ENCODE measurements around the gene ANXA7.

Gene ANXA7

DNA sequence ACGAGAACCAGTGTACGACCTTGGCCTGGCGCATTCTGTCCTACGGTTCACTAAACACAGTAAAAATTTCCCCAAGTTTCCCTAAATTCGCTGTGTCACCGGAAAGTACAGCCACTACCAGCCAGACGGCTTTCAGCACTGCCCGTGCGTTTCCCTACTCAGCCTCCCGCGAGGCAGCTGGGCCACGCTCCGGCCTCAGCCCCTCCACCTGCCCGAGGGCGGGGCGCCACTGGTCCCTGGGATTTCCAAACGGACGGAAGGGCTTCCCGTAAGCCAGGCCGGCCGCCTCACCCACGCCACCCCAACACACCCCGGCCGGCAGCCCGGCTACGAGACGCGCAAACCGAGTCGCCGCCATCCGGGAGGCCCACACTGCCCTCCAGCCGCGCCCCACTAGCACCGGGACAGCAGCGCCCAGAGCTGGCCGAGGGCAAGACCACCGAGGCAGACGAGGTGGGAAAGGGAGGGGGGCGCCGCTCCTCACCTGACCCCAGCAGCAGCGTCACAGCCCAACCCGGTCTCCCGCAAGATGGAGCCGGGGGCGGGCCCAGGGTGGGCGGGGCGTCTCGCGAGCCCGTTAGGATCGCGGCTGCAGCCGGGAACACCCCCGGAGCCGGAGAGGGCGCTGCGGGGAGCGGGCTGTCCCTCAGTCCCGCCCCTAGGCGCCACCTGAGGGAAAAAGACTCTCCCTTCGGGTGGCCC, at the start of gene ANXA7:
TSS of gene ANXA7 (minus strand) at position 531 of the 702 bp plus-strand sequence. CDS start 13,202 bp downstream, outside the sequence.
- DNase-seq, result peak; percentile 61

DNA sequence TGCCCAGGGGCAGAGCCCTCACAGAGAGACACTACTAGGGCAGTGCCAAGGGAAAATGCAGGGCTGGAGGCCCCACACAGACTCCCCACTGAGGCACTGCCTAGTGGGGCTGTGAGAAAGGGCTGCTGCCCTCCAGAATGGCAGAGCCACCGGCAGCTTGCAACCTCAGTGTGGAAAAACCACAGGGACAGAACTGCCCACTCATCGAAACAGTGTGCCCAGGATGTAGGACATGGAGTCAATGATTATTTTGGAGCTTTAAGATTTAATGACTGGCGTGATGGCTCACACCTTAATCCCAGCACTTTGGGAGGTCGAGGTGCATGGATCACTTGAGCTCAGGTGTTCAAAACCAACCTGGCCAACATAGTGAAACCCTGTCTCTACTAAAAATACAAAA, 47.0 kb upstream of the ANXA7 start:
- no peak for DNase-seq

DNA sequence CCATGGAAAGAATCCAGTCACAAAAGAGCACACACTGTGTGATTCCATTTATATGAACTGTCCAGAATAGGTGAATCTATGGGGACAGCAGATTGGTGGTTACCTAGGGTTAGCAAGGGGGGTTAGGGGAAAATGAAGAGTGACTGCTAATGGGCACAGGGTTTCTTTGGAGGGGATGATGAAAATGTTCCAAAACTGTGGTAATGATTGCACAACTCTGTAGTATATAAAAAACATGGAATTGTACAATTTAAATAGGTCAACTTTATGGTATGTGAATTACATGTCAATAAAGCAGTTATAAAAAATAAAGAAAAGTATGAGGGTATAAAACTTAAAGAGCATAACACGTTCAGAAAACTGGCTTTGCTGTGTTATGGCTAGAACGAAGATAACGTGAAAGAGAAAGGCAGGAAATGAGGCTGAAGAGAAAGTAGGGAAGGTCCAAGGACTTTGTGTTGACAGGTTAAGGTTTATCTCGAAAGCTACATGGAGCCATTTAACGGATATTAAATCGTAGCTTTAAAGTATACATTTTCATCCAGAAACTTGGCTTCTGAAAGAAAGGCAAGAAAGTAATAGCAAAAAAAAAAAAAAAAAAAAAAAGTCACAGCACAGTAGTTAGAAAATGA, 45.9 kb upstream of the ANXA7 start:
- DNase-seq, result no peak

DNA sequence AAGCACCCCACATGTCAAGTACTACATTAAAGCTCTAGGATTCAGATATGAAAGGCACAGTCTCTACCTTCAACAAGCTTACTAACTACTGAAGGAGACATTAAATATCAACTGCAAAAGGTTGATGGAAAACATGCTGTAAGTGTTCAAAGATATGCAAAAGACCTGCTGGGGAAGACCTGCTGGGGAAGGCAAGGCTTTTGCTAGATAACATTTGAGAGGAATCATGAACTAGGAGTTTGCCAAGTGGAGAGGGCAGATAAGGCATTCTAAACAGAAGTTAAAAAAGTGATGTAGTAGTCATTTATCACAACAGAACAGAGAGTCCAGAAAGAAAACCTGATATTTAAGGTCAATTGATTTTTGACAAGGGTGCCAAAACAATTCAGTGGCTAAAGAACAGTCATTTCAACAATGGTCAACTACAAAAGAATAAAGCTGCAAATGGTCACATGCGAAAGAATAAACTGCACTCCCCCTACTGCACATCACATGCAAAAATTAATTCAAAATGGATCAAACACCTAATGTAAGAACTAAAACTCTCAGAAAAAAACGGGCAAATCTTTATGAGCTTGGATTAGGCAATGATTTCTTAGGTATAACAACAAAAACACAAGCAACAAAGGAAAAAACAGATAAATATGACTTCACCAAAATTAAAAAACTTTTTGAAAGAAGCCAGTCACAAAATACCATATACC, 42.5 kb upstream of the ANXA7 start:
- DNase-seq, result no peak

DNA sequence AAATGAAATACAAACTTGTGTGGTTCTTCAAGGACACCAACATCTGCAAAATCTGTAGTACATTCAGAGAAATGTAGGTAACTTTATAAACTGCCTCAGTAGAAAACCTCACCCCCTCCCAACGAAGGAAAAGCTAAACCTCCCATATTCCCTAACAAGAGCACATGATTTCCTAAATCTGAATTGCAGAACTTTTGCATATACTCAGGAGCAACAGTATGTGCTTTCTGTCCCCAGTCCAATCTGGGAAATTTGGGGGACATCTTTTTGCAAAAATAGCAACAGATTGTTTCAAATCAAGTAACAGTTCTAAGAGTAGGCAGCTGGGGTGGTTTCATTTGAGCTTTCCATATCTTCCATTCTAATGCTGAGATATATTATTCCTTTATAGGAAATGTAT, 35.3 kb upstream of the ANXA7 start:
- DNase-seq, result no peak

DNA sequence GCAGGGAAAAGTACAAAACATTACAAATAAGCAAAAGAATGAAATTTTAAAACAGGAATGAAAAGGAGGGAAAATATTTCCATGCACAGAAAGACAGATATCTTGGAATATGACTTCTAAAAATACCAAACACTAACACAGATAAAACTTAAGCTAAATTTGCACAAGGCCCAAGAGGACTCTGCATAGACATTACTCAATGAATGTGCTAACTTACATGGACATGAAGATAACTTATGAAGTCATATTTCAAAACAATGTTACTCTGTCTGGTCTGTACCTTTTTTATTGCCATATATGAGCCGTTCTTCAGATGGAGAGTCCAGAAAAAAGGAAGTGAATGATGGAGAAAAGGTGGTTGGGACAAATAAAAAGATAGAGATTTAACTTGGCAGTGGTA, 34.5 kb upstream of the ANXA7 start:
- no peak for DNase-seq

DNA sequence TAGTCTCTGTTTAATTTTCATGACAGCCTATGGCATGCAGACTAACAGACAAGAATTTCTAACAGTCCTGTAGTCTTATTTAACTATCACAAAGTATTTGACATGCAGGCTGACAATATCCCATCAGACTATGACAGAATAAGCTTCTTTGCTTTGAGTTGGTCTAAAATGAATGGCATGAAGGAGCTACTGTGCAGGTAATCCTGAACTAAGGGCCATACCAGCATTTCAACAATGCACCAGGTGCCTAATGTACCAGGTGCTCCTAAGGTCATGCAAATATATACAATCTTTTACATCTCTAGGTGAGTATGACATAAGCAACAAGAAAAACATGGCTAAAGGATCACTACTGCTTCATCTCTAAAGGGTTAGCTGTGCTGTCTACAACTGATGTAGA, 33.1 kb upstream of the ANXA7 start:
- no peak for DNase-seq

DNA sequence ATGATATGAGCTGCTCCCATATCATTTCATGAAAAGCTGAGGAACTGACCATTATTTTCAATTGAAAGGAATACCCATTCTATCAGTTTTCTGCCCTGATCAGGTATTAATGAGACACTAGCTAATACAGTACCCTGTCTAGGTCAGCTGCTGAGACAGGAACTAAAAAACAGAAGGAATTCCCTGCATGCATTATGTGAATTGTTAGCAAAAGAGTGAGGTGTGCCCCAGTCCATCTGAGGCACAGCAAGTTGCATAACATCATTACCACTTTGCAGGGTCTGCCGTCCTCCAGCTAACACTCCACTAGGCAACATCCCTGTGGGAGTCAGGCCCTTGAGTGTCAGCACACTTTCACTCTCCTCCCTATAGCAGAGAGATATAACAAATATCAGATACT, 30.6 kb upstream of the ANXA7 start:
- DNase-seq, result no peak

DNA sequence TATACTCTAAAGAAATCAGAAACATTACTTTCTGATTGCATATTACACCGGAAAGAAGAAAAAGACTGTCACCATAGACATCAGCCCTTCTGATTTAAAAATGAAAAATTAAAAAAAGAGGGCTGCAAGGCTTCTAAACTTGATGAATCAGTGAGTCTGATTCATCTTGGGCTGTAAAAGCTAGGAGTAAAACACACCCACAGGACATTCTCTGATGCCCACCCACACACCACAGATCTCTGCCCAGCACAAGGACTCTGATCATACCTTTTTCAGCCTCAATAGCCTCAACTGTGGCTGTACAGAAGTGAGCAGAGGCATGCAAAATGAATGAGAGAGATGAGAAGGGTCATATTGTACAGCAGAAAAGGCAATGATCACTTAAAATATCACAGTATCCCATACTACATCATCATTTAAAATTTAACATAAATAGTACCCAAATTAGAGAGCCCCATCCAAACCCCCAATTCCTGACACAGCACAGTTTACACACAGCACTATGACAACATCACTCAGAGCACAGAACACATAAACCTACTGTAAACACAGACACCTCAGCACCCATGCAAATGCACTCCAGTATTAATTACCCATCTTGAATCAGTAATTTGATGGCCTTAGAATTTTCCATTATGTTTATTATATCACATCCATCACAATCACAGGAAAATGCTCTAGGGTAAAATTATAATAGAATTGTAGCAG, 25.9 kb upstream of the ANXA7 start:
- DNase-seq, result no peak

DNA sequence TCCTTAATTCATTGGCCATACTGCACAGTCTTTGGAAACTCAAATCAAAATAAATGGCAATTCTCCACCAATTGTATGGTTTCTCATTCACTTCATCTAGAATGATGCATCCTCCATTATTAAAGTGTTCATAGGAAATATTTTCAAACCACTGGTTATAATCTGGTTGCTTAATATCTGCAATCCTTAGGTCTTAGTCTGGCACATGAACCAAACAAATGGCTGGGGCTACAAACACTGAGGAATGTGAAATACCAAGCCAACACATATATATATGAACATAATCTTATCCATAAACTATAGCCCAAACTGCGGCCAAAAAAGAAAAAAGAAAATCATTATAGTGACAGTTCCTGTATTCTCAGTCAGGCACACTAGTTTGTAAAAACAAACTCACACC, 25.2 kb upstream of the ANXA7 start:
- no peak for DNase-seq

DNA sequence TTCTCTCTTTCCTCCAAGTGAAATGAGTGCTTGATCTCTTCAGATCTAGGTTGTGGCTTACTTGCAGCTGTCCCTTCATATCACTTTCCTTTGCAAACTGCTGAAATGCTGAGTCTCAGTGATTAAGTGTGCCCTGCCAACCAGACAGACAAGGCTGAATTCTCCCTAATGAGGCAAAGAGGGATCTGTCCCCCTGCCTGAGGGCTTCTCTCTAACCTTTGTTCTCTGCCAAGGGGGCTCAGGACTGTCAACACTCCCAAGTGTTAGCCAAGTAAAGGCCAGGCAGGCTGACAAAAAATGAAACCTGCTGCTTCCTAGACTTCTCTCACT, 19.6 kb upstream of the ANXA7 start, which contains the start of gene MSS51:
TSS of gene MSS51 (minus strand) at position 24 of the 330 bp plus-strand sequence. CDS start 5,277 bp downstream, outside the sequence.
- no peak for DNase-seq

DNA sequence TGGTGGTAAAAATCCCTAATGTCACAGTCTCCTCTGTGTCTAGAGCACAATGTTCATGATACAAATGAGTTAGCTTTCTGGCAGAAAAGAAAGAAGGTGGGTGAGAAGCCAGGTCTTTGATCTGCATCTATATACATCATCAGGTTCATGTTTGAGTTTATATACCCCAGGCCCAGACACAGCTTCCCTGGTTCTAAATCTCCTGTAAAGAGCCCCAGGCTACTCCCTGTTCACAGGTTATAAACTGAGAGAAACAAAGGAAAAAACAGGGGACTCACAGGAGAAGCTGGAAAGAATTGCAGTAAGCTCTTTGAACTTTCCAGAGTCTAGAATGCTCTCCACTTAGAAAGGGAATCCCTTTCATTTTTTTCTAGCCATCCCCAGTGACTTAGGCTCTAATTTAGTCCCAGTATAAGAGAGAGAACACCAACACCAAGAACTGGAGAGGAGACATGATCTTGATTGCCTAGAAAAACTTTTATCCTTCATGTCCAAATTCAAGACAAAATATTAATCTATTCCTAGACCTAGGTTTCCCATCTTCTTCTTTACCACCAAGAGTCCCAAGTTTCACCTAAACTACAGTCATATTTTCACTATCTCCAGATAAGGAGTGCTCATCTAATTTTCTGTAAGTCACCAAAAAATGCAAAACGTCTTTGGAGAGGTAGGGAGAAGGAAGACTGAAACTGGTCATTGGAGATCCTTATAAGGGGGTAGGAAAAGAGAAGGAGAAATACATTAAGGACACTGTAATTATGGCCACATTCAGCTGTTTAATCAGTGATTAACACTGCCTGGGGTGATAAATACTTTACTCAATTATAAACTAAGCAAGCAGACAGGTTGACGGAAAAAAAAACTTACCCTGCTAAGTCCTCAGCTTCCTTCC, 19.0 kb upstream of the ANXA7 start:
- no peak for DNase-seq

DNA sequence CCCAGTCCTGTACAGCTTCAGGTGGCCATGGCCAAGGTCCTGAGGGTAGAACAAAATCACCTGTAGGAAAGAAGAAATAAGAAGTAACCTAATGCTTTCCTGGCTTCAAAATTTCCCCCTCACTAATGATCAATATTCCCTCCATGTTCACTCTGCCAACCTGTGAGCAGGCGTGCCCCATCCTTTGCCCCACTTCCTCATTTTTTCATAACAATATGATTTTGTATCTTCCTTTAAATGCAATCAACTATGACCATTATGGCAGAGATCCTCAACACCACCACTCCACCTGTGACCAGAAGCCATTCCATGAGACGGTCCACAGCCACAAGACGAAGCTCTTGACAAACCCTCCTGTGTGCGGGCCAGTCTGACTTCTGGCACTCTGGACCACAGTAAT, 12.5 kb upstream of the ANXA7 start:
- DNase-seq, result no peak

DNA sequence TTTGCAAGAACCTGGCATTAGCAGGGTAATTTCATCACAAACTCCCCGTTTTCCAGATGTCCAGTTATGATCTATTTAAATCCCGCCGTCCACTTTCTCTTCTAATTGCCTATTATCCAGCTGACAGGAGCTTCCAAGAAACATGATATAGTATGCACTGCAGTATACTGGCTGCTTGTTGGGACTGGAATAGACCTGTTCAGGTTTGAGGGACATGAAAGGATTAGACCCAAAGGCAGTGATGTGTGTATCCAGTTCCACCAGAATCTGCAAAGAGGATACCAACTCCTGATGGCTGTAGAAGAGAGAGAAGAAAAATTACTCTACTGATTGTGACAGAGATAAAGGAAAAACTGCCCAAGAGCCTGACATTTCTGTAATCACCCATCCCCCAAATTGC, 10.6 kb upstream of the ANXA7 start:
- no peak for DNase-seq

DNA sequence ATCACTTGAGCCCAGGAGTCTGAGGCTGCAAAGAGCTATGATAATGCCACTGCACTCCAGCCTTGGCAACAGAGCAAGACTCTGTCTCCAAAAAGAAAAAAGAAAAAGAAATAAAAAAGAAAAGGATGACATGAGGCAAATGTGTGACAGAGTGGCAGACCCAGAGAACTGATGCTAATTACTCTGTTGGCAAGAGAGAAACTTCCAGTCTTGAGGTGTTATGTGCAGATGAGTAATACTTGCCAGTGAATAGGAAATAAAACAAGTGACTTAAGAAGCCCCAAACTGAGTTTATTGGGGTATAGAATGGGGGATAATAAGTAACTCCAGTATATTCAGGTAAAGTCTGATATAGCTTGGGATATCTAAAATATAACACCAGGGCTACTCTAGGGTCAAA, 9.5 kb upstream of the ANXA7 start:
- DNase-seq, result no peak

DNA sequence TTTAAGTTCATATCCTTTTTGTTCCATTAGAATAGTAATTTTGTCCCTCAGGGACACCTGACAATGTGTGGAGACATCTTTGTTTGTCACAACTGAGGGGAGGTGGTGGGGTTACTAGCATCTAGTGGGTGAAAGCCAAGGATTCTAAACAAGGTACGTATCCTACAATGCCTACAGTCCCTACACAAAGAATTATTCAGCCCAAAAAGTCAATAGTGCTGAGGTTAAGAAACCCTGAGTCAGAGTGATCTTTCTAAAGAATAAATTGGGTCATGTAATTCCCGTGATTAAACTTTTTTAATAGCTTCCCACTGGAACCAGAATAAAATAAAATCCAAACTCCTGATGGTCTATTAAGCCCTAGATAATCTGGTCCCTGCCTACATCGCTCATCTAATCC, 2.7 kb upstream of the ANXA7 start:
- no peak for DNase-seq

DNA sequence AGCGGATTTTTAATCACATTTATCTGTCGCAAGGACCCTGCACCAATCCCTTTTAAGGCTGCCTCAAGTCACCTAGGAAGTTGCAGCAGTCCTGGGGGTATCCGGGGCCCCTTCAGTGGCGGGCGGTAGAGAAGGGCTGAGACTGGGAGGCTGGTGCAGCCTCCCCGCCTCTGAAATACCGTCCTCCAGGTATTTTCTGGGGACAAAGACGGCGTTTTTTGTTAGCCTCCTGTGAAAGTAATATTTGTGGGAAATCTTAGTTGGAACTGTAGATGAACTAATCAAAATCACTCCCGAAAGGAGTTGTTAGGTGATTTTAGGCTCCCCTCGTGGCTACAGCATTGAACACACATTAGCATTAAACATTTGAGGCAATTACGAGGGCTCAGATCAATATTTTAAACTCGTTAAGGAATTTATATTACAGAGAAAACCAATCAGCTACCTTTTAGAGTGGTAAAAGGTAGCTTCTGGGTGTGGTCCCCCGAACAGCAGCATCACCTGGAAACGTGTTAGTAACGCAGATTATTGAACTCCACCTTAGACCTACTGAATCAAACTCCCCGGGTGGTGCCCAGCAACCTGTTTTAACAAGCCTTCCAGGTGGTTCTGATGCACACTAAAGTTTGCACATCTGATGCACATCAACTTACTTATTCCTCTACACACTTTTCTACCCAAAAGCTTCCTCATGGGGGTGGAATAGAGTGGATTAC, 530 bp upstream of the ANXA7 start:
- DNase-seq, result peak; percentile 19

DNA sequence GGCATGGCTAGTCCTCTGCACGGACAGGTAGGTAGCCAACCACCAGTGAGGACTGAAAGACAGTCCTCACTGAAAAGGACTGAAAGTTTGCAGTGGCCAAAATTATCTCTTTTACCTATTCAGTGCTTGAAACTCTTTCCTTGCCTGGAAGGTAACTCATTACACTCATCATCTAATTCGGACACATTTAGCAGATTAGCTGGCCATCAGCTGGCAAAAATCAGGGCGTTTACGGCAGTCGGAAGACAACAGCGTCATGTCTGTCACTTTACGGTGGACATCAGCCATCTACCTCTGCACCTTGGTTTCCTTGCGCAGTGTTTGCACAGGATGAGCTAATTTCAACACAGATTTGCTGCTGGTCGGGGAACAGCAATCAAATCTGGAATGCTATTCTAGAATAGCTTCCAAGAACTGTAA, 740 bp downstream of the ANXA7 start:
- peak; percentile 6 for DNase-seq

DNA sequence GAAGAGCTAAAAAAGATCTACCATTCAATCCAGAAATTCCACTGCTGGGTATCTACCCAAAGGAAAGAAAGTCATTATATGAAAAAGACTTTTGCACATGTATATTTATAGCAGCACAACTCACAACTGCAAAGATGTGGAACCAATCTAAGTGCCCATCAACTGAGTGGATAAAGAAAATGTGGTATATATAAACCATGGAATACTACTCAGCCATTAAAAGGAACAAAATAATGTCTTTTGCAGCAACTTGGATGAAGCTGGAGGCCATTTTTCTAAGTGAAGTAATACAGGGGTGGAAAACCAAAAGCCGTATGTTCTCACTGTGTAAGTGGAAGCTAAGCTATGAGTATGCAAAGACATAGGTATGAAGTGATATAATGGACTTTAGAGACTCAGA, 3.0 kb downstream of the ANXA7 start:
- DNase-seq, result no peak

DNA sequence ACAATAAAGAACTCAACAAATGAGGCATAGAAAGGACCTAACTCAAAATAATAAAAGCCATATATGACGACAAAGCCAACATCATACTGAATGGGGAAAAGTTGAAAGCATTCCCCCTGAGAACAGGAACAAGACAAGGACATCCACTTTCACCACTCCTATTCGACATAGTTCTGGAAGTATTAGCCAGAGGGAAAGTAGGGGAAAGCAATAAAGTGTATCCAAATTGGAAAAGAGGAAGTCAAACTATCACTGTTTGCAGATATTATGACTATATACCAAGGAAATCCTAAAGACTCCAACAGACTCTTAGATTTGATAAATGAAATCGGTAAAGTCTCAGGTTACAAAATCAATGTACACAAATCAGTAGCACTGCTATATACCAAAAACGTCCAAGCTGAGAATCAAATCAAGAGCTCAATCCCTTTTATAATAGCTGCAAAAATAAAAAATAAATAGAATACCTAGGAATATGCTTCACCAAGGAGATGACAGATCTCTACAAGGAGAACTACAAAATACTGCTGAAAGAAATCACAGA, 4.8 kb downstream of the ANXA7 start:
- DNase-seq, result no peak

DNA sequence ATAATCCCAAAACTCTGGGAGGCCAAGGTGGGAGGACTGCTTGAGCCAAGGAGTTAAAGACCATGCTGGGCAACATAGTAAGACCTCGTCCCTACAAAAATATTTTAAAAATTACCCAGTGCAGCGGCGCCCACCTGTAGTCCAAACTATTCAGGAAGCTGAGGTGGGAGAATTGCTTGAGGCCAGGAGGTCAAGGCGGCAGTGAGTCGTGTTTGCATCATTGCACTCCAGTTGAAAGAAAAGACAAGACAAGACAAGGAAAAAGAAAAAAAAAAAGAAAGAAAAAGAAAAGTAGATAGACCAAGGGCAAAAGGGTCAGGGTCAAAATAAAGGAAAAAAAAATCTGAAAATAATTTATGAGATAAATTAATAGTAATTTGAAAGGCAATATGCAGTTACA, 5.8 kb downstream of the ANXA7 start:
- no peak for DNase-seq

DNA sequence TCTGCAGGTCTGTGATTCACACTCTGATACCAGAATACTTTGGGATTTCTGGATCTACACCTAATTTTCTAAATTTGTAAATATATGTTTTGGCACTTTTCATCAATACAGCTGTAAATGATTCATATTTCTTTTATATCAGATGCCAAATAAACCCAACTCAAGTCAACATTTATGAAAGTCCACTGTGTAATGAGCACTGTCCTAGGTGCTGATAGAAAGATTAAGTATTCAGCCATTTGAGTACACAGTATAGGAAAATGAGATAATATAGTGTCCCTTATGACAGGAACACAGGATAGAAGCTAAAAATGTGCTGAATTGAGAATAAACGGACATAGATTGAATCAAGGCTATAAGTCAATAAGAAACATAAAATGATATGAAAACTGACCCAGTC, 6.4 kb downstream of the ANXA7 start:
- DNase-seq, result no peak
